VCaP (cell line): ENCODE measurements around the gene PHACTR1.

Experiments
- H3K27ac ChIP-seq: fragments of 450-650 bp; 2 replicates; pipeline ENCODE4 v1.5.1; 2017
- CTCF ChIP-seq: fragments of 450-650 bp; conservative IDR thresholded peaks from 2 replicates; pipeline ENCODE4 v1.5.1; 2017; ENCODE audit warnings: mild to moderate bottlenecking, moderate library complexity

The PHACTR1 gene

GRCh38 chr6:13212096-13212495 lies 495.5 kb downstream of the PHACTR1 start:
- no peak overlapping the region for H3K27ac ChIP-seq

GRCh38 chr6:13212538-13212937 lies 496.0 kb downstream of the PHACTR1 start:
- H3K27ac ChIP-seq: no peak overlapping the region
- no peak for TF ChIP-seq CTCF

More at GRCh38 chr6:13212096-13212495, 495.5 kb downstream of the PHACTR1 start:
- no peak for TF ChIP-seq CTCF

DNA sequence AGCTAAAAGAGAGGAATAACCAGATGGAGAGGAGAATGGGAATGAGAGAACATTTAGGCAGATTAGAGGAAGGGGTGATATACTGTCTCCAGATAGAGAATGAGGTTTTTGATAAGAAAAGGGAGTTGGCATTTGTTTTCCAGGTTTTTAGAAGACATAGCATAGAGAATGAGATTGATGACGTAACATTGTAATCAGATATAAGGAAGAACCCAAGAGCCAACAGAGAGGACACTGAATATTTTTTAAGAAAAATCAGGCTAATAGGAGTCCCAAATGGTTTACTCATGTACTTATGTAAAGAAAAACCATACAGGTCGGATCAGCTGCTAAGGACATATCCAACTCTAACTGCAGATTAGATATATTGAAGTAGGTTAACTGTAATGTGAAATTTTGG lies 498.8 kb downstream of the PHACTR1 start:
- TF ChIP-seq CTCF: no peak
- H3K27ac ChIP-seq: no peak overlapping the region

GRCh38 chr6:13216236-13217014 lies 499.9 kb downstream of the PHACTR1 start:
- H3K27ac ChIP-seq: no peak overlapping the region
- no peak for TF ChIP-seq CTCF

DNA sequence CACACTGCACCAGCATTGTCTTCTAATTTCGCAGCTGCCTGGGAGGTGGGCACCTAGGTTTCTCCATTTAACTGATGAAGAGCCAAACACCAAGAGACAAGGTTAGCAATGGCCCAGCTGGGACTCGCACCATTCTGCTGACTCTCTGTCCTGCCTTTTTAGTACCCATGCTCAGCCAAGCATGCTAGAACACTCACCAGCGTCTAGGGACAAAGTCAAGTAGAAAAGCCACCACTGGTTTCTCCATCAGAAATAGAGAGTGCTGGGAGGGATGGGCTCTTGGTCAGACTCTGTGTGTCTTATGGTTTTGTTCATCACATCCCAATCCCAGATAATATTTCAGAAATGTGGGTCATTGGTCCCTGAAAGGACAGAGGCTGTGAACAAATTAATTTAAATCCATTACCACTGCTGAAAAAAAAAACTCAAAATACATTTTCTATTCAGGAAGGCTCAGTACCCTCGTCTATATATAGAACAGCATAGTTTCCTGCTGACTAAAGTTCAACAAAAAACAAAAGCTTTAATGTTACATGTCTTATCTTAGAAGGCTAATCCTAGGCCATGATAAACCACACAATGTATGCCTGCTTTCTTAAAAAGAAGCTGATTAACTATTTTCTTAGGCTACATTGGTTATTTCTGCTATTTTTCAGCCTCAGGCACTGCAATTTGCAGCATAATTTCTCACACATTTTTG lies 500.8 kb downstream of the PHACTR1 start:
- no peak for TF ChIP-seq CTCF
- H3K27ac ChIP-seq: no peak overlapping the region

- H3K27ac ChIP-seq: no peak overlapping the region
- no peak for TF ChIP-seq CTCF
Observed at GRCh38 chr6:13220266-13220665, 503.7 kb downstream of the PHACTR1 start.

GRCh38 chr6:13222048-13222447 lies 505.5 kb downstream of the PHACTR1 start:
- H3K27ac ChIP-seq: no peak overlapping the region
- TF ChIP-seq CTCF: no peak
